Stimulated activated naive B cell treated with anti-CD40 and anti-IgM and Interleukin-4, amounts not matched to agents 10 μg/mL and 1 μg/mL and 100 μg/mL, for 72 hours (primary cell): ENCODE measurements around the gene TMEM80.

ENCODE experiments used
- ATAC-seq, 2 donors: fragments of 150-1000 bp; cut with Tn5 transposase; replicated peaks; 2 replicates each; pipeline ENCODE4 v1.10.0; 2021; ENCODE audit warnings: moderate library complexity in 1 of 2
- DNase-seq: peaks from one replicate; pipeline ENCODE4 v3.0.0; 2021
- H3K27ac Mint-ChIP-seq: one replicate; pipeline ENCODE4 v1.8.0; 2022; ENCODE audit warnings: mild to moderate bottlenecking, mixed read lengths
- H3K27me3 Mint-ChIP-seq, 2 donors: one replicate each; pipeline ENCODE4 v1.8.0; 2022; ENCODE audit warnings: mixed read lengths in 2 of 2
- H3K36me3 Mint-ChIP-seq, 2 donors: one replicate each; pipeline ENCODE4 v1.8.0; 2022; ENCODE audit warnings: mixed read lengths in 2 of 2, mild to moderate bottlenecking in 1 of 2
- H3K4me1 Mint-ChIP-seq, 2 donors: one replicate each; pipeline ENCODE4 v1.8.0; 2022; ENCODE audit warnings: mixed read lengths in 2 of 2, mild to moderate bottlenecking in 1 of 2
- H3K4me3 Mint-ChIP-seq, 2 donors: one replicate each; pipeline ENCODE4 v1.8.0; 2022; ENCODE audit warnings: mild to moderate bottlenecking in 2 of 2, mixed read lengths in 2 of 2, moderate library complexity in 1 of 2
- H3K9me3 Mint-ChIP-seq, 2 donors: one replicate each; pipeline ENCODE4 v1.8.0; 2022; ENCODE audit warnings: mixed read lengths in 2 of 2, mild to moderate bottlenecking in 1 of 2

Gene TMEM80

GRCh38 chr11:701741-702461 is 6.3 kb downstream of the TMEM80 start:
- DNase-seq: no peak
- H3K27ac Mint-ChIP-seq: no peak overlapping the region
- H3K36me3 Mint-ChIP-seq: peaks cover 19 to 29% of the 10 kb centered on the region in 2 donors

GRCh38 chr11:702462-703461 is 7.1 kb downstream of the TMEM80 start:
- no peak for ATAC-seq
- Mint-ChIP-seq H3K36me3 (peaks cover 19 to 28% of the 10 kb centered on the region in 2 donors), H3K4me1 (peaks cover 18 to 37% of the 10 kb centered on the region in 2 donors), H3K4me3 (no peak overlapping the region), H3K27ac (no peak overlapping the region), H3K9me3 (no peaks in the 10 kb centered on the region), H3K27me3 (peaks cover 10 to 12% of the 10 kb centered on the region in 2 donors)
- no peak for DNase-seq

More at GRCh38 chr11:701741-702461, 6.3 kb downstream of the TMEM80 start:
- peaks cover 2 to 3% of the 10 kb centered on the region in 2 donors for H3K27me3 Mint-ChIP-seq
- no peak for ATAC-seq
- no peaks in the 10 kb centered on the region for H3K9me3 Mint-ChIP-seq
- H3K4me1 Mint-ChIP-seq: peaks cover 19 to 38% of the 10 kb centered on the region in 2 donors
- H3K4me3 Mint-ChIP-seq: no peak overlapping the region

- H3K9me3 Mint-ChIP-seq: no peaks in the 10 kb centered on the region
- ATAC-seq: no peak
- peaks cover 19 to 24% of the 10 kb centered on the region in 2 donors for H3K36me3 Mint-ChIP-seq
- peaks cover 16% of the 10 kb centered on the region in 2 donors for H3K27me3 Mint-ChIP-seq
- peak overlapping the region; percentile 56 for H3K27ac Mint-ChIP-seq
- DNase-seq: no peak
- H3K4me1 Mint-ChIP-seq: peaks cover 10 to 33% of the 10 kb centered on the region in 2 donors
- H3K4me3 Mint-ChIP-seq: no peak overlapping the region
Observed at GRCh38 chr11:703506-703905, 7.9 kb downstream of the TMEM80 start.

- Mint-ChIP-seq H3K36me3 (peaks cover 19 to 21% of the 10 kb centered on the region in 2 donors), H3K27me3 (peaks cover 16% of the 10 kb centered on the region in 2 donors), H3K4me3 (no peak overlapping the region), H3K4me1 (peaks cover 10 to 33% of the 10 kb centered on the region in 2 donors), H3K9me3 (no peaks in the 10 kb centered on the region), H3K27ac (no peak overlapping the region)
- no peak for ATAC-seq
- DNase-seq: no peak
Observed at GRCh38 chr11:704228-704674, 8.6 kb downstream of the TMEM80 start.

GRCh38 chr11:704781-705645 is 9.4 kb downstream of the TMEM80 start:
- Mint-ChIP-seq H3K27ac (no peak overlapping the region), H3K27me3 (peaks cover 16 to 19% of the 10 kb centered on the region in 2 donors), H3K36me3 (peaks cover 14 to 20% of the 10 kb centered on the region in 2 donors), H3K4me1 (peaks cover 7 to 28% of the 10 kb centered on the region in 2 donors), H3K4me3 (peak overlapping the region; percentile 71 to 75), H3K9me3 (no peaks in the 10 kb centered on the region)
- no peak for DNase-seq
- ATAC-seq: peak in 1 of 2 donors; percentile 4

DNA sequence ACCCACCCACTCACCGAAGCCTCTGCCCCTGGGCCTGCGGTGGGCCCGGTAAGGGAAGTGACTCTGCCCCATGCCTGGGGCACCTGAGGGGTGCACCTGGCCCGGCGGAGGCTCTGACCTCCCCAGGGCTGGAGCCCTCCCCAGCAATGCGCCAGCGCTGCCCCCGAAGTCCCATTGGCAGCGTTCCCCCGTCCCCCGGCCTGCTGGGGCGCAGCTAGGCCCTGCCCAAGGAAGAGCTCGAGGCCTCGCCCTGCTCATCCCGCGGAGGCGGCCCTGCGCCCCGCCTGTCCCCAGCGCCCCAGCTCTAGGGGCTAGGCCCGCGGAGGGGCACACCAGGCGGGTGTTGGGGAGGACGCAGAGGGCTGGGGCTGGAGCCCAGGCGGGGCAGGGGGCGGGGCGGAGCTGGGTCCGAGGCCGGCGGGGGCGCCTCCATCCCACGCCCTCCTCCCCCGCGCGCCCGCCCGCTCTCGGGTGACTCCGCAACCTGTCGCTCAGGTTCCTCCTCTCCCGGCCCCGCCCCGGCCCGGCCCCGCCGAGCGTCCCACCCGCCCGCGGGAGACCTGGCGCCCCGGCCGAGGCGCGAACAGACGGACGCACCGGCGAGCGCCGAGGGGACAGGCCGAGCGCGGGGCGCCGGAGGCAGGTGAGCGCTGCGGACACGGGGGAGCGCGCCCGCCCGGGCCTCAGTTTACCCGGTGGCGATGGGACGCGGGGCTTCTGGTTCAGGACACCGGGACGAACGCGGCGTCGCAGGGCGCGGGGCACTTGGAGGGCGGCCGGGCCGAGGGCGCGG is 10.2 kb downstream of the TMEM80 start, which contains the start of gene EPS8L2:
Gene EPS8L2, plus strand, starts transcription at position 586 of the 793 bp plus-strand sequence. CDS start 3,177 bp downstream, outside the sequence.
- Mint-ChIP-seq H3K27ac (no peak within 1 kb of the TSS), H3K9me3 (no peaks in the 10 kb centered on the region), H3K4me1 (peaks cover 10 to 27% of the 10 kb centered on the region in 2 donors), H3K27me3 (peaks cover 23 to 27% of the 10 kb centered on the region in 2 donors), H3K4me3 (peak within 1 kb of the TSS; percentile 71 to 75), H3K36me3 (peaks cover 12 to 18% of the 10 kb centered on the region in 2 donors)
- ATAC-seq: peak; percentile 43 to 56
- DNase-seq: no peak

DNA sequence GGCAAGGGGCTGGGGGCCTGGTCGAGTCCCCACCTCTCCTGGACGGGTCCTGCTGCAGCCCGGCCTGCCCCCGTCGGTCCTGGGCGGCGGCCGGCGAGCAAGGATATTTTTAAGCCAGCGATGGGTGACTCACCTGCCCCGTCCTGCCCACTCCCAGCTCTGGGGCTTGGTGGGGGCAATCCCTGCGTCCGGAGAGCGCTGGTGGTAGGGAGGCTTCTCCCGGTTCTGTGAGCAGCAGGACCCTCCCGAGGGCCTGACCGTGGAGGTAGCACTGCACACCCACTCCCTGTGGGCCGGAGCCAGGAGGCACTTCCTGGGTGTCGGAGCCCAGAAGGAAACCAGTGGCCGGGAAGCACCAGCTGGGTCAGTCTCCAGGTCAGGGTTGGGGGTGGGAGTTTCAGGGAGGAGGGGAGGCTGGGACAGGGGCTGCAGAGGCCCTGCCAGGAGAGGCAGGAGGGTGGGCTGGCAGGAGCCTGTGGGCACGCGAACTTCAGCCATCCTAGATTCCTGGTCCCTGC is 10.9 kb downstream of the TMEM80 start:
- DNase-seq: no peak
- peaks cover 29 to 34% of the 10 kb centered on the region in 2 donors for H3K27me3 Mint-ChIP-seq
- peaks cover 8 to 14% of the 10 kb centered on the region in 2 donors for H3K36me3 Mint-ChIP-seq
- H3K9me3 Mint-ChIP-seq: no peaks in the 10 kb centered on the region
- peak overlapping the region; percentile 46 to 50 for H3K4me3 Mint-ChIP-seq
- H3K4me1 Mint-ChIP-seq: peaks cover 14 to 31% of the 10 kb centered on the region in 2 donors
- H3K27ac Mint-ChIP-seq: no peak overlapping the region
- peak; percentile 41 to 43 for ATAC-seq

DNA sequence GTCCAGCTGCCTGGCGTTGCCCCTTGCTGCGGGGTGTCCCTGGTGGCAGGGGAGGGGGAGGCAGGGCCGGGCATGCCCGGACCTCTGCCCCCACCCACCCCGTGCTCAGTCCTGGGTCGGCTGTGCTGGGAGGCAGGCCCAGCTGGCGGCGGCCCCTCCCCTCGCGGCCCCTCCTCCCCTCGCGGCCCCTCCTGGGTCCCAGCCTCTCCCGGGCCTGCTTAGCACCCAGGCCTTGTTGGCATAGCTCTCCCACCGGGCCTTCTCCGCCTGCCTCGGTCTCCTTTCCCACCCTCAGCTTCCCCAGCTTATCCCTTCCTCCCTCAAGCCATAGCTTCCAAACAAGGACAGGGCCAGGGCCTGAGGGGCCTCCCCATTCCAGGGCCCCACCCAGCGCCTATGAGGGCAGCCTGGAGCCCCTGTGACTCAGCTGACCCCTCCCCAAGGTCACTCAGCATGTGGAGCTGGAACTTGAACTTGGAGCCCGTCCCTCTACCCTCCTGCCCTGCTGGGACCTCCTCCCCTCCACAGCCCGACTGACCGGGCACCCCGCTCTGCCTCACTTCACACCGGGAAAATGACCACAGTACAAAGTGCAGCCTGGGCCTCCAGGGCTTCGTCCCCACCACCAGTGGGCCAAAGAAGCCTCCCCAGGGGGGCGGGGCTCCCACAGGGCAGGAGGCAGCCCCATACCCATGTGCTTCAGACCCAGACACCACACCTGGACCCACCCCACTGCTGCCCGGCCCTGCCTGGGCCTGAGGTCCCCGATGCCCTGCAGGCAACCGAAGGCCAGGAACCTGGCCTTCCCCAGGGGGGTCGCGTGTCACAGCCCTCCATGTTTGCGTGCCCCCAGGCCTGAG is 11.6 kb downstream of the TMEM80 start:
- H3K27ac Mint-ChIP-seq: peak overlapping the region; percentile 37
- DNase-seq (no peak), ATAC-seq (peak; percentile 15 to 18)
- H3K9me3 Mint-ChIP-seq: no peaks in the 10 kb centered on the region
- peak overlapping the region; percentile 50 for H3K4me3 Mint-ChIP-seq
- H3K27me3 Mint-ChIP-seq: peaks cover 29 to 37% of the 10 kb centered on the region in 2 donors
- H3K36me3 Mint-ChIP-seq: peaks cover 3 to 11% of the 10 kb centered on the region in 2 donors
- H3K4me1 Mint-ChIP-seq: peaks cover 14 to 31% of the 10 kb centered on the region in 2 donors

DNA sequence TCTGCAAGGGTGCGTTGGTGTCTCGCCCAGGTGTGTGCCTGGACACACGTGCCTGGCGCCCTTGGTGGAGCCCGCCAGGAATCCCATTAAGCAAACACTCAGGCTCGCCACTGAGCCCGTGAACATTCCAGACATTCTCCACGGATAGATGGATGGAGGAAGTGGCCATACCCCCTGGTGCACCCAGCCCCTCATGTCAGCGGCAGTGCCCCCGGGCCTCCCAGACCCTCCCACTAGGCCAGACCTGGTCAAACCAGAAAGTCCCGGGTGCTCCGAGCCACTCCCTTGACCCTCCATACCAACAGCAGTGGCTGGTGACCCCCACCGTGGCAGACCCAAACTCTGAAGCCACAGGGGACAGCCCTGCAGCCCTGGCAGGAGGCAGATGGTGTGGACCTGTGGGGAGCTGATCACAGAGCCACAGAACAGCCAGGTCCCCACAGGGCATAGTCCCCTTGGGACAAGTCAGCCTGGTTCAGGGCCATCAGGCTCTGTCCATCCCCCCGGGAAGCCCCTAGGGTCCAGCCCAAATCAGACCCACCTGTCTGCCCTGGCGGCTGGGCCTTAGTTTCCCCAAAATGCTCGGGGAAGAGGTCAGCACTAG is 12.3 kb downstream of the TMEM80 start:
- peak overlapping the region; percentile 37 for H3K27ac Mint-ChIP-seq
- H3K27me3 Mint-ChIP-seq: peaks cover 29 to 37% of the 10 kb centered on the region in 2 donors
- no peaks in the 10 kb centered on the region for H3K9me3 Mint-ChIP-seq
- no peak for ATAC-seq
- H3K4me3 Mint-ChIP-seq: peak overlapping the region in 1 of 2 donors; percentile 50
- no peak for DNase-seq
- H3K4me1 Mint-ChIP-seq: peaks cover 14 to 31% of the 10 kb centered on the region in 2 donors
- peaks cover 3 to 4% of the 10 kb centered on the region in 2 donors for H3K36me3 Mint-ChIP-seq

DNA sequence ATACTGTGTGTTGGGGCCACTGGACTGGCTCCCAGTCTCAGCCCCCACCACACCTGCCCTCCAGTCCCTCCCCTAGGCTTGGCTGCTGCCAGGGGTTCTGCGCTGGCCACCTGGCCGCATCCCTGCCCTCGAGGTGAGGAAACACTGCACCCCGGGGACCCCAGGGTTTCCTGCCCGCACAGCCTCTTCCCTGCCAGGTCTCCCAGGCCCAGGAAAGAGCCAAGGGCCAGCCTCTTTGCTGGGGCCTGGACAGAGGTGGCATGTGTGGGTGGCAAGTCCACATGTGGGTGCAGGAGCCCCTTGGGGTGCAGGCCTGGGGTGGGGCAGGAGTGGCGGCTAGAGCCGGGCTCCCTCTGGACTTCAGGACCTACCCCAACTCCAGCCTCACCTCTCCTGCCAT is 12.9 kb downstream of the TMEM80 start:
- H3K4me3 Mint-ChIP-seq: no peak overlapping the region

DNA sequence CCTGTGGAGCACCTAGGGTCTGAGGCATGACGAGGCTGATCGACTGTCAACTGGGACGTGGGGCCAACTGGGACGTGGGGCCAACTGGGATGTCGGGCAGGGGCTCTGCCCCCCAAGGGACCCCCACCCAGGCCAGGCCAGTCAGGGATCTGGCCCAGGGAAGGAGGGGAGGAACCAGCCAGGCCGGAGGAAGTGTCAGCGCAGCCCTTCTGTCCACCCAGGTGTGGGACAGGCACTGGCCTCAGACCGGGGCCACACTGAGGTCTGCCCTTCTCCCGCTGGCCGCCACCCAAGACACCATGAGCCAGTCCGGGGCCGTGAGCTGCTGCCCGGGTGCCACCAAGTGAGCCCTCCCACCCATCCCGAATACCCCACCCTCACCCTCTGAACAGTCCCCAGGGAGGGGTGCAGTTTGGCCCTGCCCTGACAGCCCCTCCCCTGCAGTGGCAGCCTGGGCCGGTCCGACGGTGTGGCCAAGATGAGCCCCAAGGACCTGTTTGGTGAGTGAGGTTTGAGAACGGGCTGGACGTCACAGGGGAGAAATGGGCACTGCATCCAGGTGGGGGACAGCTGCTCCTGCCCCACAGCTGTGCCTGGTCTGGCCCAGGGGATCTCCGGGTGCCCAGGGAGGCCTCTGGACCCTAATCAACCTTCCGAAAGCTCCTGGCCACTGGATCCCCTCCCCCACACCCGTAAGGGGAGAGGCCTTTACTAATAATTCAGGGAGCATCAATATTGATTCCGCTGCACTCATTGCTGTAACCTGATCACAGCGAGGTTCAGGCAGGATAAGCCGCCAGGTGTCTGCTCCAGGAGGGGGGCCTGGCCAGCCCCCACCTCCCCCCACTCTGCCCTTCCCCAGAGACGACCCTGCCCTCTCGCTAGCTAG is 13.7 kb downstream of the TMEM80 start:
- Mint-ChIP-seq H3K36me3 (peaks cover 3% of the 10 kb centered on the region in 2 donors), H3K9me3 (no peaks in the 10 kb centered on the region), H3K27ac (no peak overlapping the region), H3K4me3 (no peak overlapping the region), H3K4me1 (peaks cover 14 to 31% of the 10 kb centered on the region in 2 donors), H3K27me3 (peaks cover 34 to 50% of the 10 kb centered on the region in 2 donors)
- no peak for DNase-seq
- ATAC-seq: no peak

More for the DNA sequence above, 12.9 kb downstream of the TMEM80 start:
- Mint-ChIP-seq H3K4me1 (peaks cover 14 to 31% of the 10 kb centered on the region in 2 donors), H3K36me3 (peaks cover 3 to 4% of the 10 kb centered on the region in 2 donors), H3K9me3 (no peaks in the 10 kb centered on the region), H3K27ac (no peak overlapping the region), H3K27me3 (peaks cover 29 to 43% of the 10 kb centered on the region in 2 donors)
- ATAC-seq: no peak
- no peak for DNase-seq
